HG02970 (cell line): Measurements from ENCODE around the gene CCDC24.

ENCODE experiments used
- ATAC-seq: cut with Tn5 transposase; IDR thresholded peaks from one replicate; pipeline ENCODE4 v1.9.1; 2021; ENCODE audit warnings: mild to moderate bottlenecking, moderate library complexity, moderate number of reproducible peaks; ENCODE audit not compliant: unreplicated experiment, low FRiP score

Gene CCDC24

DNA sequence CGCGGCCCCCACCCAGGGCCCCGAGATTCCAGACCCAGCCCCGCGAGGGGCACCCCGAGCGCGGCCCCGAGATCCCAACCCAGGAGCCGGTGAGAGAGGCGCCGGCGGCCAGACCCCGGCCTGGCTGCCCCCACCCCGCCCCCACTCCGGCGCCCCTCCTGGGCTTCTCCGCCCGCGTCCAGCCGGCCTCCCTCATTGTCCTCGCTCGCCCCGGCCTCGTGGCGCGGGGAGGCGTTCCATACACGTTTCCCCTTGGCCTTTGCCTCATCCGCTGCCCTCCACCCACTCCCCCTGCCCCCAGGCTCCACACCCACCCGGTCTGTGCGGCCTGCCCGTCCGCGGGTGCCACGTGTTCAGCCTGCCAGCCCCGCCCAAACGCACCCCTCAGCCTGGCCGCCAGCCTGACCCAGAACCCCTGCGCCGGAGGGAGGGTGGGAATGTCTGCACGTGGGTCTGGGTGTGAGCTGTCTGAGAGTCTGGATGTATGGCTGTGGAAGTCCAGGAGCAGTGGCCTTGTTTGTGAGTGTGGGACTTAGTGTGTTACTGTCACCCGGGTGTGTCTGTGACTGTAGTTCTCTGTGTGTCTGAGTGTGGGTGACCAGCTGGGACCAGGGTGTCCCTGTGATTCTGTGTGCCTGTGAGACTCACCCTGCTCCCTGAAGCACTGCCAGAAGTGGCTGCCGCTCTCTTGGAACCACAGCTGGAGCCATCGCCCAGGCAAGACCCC lies 11.7 kb upstream of the CCDC24 start:
- ATAC-seq = no peak

GRCh38 chr1:43980255-43981134 lies 10.9 kb upstream of the CCDC24 start:
- no peak for ATAC-seq

GRCh38 chr1:43981135-43981491 lies 10.3 kb upstream of the CCDC24 start:
- no peak for ATAC-seq

GRCh38 chr1:43981636-43982035 lies 9.8 kb upstream of the CCDC24 start:
- no peak for ATAC-seq

DNA sequence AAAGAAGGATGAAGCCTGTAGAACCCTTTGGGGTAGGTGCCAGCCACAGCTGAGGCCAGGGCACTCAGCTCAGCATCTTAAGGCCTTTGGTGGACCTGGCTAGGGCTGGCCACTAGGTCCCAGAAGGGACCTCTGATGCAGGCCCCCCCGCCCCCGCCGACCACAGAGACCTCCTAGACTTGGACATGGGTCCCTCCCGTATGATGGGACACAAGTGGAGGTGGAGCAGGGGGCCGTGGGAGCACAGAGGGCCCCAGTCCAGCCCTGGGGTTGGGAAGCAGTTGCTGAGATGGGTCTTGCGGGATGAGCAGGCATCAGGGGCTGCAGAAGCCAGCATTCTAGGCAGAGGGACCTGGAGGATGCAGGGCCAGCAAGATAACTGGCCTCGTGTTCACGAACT lies 9.2 kb upstream of the CCDC24 start:
- ATAC-seq = no peak

DNA sequence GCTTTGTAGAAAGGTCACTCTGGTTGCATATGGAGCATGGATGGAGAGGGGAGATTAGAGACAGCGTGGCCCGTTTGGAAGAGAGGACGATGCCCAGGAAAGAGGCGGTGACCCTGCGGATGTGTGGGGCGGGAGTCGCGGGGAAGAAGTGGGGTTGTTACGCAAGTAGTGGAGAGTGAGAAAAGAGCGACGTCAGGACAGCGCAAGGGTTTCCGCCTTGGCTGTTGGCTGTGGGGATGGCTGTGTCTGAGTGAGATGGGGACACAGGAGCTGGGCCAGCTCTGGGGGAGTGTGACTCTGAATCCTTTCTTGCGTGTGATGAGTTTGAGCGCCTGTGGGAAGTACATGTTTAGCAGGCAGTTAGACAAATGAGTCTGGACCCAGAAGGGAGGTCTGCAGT lies 8.6 kb upstream of the CCDC24 start:
- ATAC-seq = no peak

DNA sequence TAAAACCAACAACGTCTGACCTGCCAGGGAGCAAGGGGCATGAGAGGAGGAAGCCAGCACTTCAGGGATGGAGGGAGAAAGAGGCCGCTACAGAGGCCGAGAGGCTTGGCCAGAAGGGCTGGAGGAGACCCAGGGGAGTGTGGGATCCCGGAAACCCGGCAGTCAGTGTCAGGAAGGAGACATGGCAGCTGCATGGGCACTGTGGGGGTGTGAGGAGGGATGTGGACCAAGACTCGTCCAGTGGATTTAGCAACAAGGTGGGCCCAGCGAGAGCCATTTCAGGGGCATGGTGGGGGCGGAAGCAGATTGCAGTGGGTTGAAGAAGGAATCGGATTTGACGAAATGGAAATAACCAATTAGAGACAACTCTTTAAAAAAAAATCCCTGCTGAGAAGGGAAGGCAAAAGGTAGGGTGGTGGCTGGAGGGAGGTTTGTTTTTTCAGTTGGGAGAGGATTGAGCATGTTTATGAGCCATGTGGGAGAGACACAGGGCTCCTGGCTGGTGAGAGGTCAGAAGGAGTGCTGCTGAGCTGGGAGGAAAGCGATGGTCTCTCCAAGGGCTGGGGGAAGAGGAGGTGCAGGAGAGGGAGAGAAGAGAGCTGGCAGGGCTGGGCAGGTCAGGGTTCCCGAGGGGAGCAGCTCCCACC lies 8.0 kb upstream of the CCDC24 start:
- ATAC-seq = no peak

DNA sequence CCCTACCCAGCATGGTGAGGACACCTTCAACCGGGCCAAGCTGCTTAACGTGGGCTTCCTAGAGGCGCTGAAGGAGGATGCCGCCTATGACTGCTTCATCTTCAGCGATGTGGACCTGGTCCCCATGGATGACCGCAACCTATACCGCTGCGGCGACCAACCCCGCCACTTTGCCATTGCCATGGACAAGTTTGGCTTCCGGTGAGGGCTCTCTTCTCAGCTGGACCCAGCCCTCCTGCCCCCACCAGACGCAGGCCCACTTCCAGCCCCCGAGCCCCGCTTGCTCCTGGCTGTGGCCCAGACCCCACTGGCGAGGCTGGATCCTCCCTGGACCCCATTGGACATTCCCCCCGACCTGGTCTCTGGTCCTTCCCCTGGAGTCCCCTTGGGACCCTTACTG lies 6.5 kb upstream of the CCDC24 start:
- ATAC-seq = no peak

DNA sequence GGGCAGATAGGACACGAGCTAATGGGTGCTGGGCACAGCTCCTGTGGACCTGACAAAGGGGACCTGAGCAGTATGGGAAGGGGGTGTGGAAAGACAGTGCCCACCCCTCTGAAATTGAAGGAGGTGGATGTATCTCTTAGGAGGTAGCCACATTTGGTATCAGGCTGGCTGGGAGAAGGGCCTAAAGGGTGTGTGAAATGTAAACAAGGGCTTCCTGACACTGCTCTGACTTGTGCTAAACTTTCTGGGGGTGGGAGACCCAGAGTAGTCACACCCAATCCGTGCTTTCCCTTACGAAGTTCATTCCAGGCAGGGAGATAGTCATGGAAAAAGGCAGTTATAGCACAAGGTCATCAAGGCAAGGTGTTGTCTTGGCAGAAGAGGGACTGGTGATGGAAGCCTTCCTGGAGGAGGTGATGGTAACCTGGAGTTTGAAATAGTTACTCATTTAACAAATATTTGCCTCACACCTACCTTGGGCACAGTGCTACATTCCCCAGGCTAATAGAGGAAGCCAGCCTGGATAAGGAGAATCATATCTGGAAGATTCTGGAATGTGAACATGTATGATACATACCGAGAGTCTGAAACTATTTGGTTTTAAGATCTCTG lies 5.3 kb upstream of the CCDC24 start:
- no peak for ATAC-seq

- ATAC-seq = no peak
Measured at GRCh38 chr1:43986712-43987111, 4.7 kb upstream of the CCDC24 start.

DNA sequence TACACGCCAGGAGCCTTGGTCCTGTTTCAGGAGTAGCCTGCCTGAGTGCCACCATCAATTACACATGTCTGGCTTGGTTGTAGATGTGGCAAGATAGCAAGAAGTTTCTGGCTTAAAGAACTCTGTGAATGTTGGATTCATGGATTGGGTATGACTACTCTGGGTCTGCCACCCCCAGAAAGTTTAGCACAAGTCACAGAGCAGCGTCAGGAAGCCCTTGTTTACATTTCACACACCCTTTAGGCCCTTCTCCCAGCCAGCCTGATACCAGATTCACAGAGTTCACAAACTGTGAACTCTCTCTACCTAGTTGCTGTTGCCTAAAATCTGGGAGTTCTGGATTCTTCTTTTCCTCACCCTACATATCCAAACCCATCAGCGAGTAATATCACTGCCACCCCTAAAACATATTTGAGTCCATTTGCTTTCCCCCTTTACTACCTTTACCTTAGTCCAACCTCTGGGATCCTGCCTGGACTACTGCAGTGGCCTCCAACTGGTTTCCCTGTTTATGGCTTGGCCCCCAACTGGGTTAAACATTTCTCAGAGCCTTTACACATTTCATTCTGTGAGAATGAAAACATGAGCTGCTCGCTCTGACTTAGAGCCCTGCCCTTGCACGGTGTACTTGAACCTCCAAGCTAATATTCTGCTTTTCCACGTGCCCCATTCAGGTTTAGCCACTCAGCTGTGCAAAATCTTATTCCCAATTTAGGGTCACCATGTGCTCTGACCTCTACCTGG lies 4.1 kb upstream of the CCDC24 start:
- no peak for ATAC-seq

DNA sequence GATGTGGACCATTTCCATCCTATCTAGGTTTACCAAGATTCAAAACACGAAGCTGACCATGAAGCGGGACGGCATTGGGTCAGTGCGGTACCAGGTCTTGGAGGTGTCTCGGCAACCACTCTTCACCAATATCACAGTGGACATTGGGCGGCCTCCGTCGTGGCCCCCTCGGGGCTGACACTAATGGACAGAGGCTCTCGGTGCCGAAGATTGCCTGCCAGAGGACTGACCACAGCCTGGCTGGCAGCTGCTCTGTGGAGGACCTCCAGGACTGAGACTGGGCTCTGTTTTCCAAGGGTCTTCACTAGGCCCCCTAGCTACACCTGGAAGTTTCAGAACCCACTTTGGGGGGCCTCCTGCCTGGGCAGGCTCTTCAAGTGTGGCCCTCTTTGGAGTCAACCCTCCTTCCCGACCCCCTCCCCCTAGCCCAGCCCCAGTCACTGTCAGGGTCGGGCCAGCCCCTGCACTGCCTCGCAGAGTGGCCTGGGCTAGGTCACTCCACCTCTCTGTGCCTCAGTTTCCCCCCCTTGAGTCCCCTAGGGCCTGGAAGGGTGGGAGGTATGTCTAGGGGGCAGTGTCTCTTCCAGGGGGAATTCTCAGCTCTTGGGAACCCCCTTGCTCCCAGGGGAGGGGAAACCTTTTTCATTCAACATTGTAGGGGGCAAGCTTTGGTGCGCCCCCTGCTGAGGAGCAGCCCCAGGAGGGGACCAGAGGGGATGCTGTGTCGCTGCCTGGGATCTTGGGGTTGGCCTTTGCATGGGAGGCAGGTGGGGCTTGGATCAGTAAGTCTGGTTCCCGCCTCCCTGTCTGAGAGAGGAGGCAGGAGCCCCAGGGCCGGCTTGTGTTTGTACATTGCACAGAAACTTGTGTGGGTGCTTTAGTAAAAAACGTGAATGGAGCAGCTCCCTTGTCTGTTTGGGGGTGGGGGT lies 864 bp upstream of the CCDC24 start:
- no peak for ATAC-seq

- ATAC-seq = no peak
Measured at GRCh38 chr1:43991200-43991475, 261 bp upstream of the CCDC24 start.

GRCh38 chr1:43992232-43992995 lies 1.0 kb downstream of the CCDC24 start:
- no peak for ATAC-seq

DNA sequence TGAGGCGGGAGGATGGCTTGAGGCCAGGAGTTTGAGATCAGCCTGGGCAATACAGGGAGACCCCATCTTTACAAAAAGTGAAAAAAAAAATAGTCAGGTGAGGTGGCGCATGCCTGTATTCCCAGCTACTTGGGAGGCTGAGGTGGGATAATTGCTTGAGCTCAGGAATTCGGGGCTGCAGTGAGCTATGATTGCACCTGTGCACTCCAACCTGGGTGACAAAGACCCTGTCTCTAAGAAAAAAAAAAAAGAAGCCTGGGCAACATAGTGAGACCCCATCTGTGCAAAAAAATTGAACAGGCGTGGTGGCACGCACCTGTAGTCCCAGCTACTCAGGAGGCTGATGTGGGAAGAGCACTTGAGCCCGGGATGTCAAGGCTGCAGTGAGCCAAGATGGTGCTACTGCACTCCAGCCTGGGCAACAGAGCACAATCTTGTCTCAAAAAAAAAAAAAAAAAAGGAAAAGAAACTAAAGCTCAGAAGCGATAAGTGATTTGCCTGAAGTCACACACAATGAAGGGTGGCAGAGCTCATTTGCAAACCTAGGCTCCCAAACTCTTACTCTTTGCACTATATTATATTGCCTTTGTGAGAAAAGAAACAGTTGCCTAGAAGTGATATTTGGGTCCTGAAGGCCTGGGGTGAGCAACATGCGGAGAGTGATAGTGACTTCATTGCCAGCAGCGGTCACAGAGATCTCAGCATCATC lies 2.0 kb downstream of the CCDC24 start:
- no peak for ATAC-seq

DNA sequence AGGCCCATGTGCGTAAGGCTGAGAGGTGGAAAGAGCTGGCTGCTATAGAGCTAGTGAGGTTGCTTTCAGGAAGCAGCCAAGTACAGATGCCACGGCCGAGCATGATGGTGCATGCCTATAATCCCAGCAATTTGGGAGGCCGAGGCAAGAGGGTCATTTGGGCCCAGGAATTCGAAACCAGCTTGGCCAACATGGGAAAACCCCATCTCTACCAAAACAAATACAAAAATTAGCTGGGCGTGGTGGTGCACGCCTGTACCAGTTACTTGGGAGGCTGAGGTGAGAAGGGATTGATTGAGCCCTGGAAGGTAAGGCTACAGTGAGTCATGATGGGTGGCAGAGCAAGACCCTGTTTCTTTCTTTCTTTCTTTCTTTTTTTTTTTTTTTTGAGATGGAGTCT lies 2.7 kb downstream of the CCDC24 start:
- ATAC-seq = no peak

GRCh38 chr1:43994794-43995790 lies 3.7 kb downstream of the CCDC24 start:
- ATAC-seq = no peak
